B cell (primary cell): ENCODE data around the gene SIGLEC14.

Experiments used
- CTCF ChIP-seq: fragments of 200-600 bp; IDR thresholded peaks from one replicate; pipeline ENCODE4 v1.8.0; 2022; ENCODE audit warnings: antibody characterized with exemption, mild to moderate bottlenecking
- EZH2 ChIP-seq: IDR thresholded peaks from 2 replicates; pipeline ENCODE4 v1.6.1; 2012; ENCODE audit warnings: borderline replicate concordance, low read depth, mild to moderate bottlenecking, moderate library complexity, low read length; ENCODE audit not compliant: insufficient read depth, poor library complexity, severe bottlenecking

- TF ChIP-seq CTCF: no peak
- no peak for TF ChIP-seq EZH2
These were observed 30.0 kb upstream of the SIGLEC14 start for GRCh38 chr19:51676566-51677083.
